ENCODE results near the gene WDR91.

GRCh38 chr7:135170274-135170997 is 40.9 kb downstream of the WDR91 start, which contains the start of gene CYREN:
- TF ChIP-seq EZH2 (IDR thresholded peaks at IDR 0.05; ENCODE audit: borderline replicate concordance, insufficient read depth, low read depth, low read length, poor library complexity, severe bottlenecking) = no peak
- peak; percentile 77 for TF ChIP-seq CTCF (IDR thresholded peaks at IDR 0.05)
